OCI-LY1 (cell line): ENCODE measurements around the gene SUPT16H.

Experiments
- H2AFZ ChIP-seq: fragments of 200-600 bp; sonication (generic), shearing (Covaris generic); 2 replicates; pipeline ENCODE4 v1.6.0; 2014; ENCODE audit warnings: antibody characterized with exemption, mild to moderate bottlenecking, low read length
- H3F3A ChIP-seq: fragments of 200-600 bp; sonication (generic), shearing (Covaris generic); 2 replicates; pipeline ENCODE4 v1.6.0; 2014; ENCODE audit warnings: mild to moderate bottlenecking, antibody characterized with exemption, low read length, moderate library complexity; ENCODE audit not compliant: insufficient read depth
- H3K27ac ChIP-seq: fragments of 200-600 bp; sonication (generic); 2 replicates; pipeline ENCODE4 v1.5.1; 2014; ENCODE audit warnings: low read length, mixed run types, mild to moderate bottlenecking, low read depth; ENCODE audit not compliant: poor library complexity, severe bottlenecking
- H3K27me3 ChIP-seq: fragments of 200-600 bp; sonication (generic); 2 replicates; pipeline ENCODE4 v1.6.0; 2014; ENCODE audit warnings: antibody characterized with exemption, mild to moderate bottlenecking, low read length, moderate library complexity; ENCODE audit not compliant: insufficient read depth
- H3K36me3 ChIP-seq: fragments of 200-600 bp; sonication (generic); 2 replicates; pipeline ENCODE4 v1.6.1; 2014; ENCODE audit warnings: mild to moderate bottlenecking, antibody characterized with exemption, low read length, moderate library complexity, mixed read lengths; ENCODE audit not compliant: insufficient read depth
- H3K4me1 ChIP-seq: fragments of 200-600 bp; sonication (generic); 2 replicates; pipeline ENCODE4 v1.5.1; 2014; ENCODE audit warnings: mild to moderate bottlenecking, low read length, moderate library complexity; ENCODE audit not compliant: insufficient read depth, severe bottlenecking
- H3K4me2 ChIP-seq: fragments of 200-600 bp; sonication (generic), shearing (Covaris generic); 2 replicates; pipeline ENCODE4 v1.6.1; 2014; ENCODE audit warnings: low read length
- H3K4me3 ChIP-seq: fragments of 200-600 bp; sonication (generic); 2 replicates; pipeline ENCODE4 v1.5.1; 2014; ENCODE audit warnings: low read length, low read depth, mild to moderate bottlenecking, mixed read lengths; ENCODE audit not compliant: poor library complexity, severe bottlenecking
- H3K79me2 ChIP-seq: fragments of 200-600 bp; shearing (Covaris generic); 2 replicates; pipeline ENCODE4 v1.6.1; 2016; ENCODE audit warnings: mixed run types, low read length, mixed read lengths; ENCODE audit not compliant: insufficient read depth
- H3K9ac ChIP-seq: fragments of 200-600 bp; sonication (generic), shearing (Covaris generic); 2 replicates; pipeline ENCODE4 v1.6.1; 2014; ENCODE audit warnings: mild to moderate bottlenecking, low read length, mixed read lengths
- H3K9me2 ChIP-seq: fragments of 200-600 bp; sonication (generic), shearing (Covaris generic); 2 replicates; pipeline ENCODE4 v1.6.1; 2014; ENCODE audit warnings: low read depth, mild to moderate bottlenecking, low read length, mixed read lengths
- H3K9me3 ChIP-seq: fragments of 200-600 bp; shearing (Covaris generic); 2 replicates; pipeline ENCODE4 v1.6.1; 2014; ENCODE audit warnings: low read length, mixed read lengths
- H4K20me1 ChIP-seq: fragments of 200-600 bp; sonication (generic), shearing (Covaris generic); 2 replicates; pipeline ENCODE4 v1.6.0; 2016; ENCODE audit warnings: mild to moderate bottlenecking, low read length; ENCODE audit not compliant: insufficient read depth
- CTCF ChIP-seq: fragments of 200-600 bp; sonication (generic), shearing (Covaris generic); IDR thresholded peaks from 2 replicates; pipeline ENCODE4 v1.5.1; 2017; ENCODE audit warnings: mild to moderate bottlenecking, antibody characterized with exemption, low read length, moderate library complexity, mixed read lengths
- EZH2 ChIP-seq: fragments of 200-600 bp; sonication (generic), shearing (Covaris generic); IDR thresholded peaks from 2 replicates; pipeline ENCODE4 v1.8.0; 2017; ENCODE audit warnings: borderline replicate concordance, mixed run types, mild to moderate bottlenecking, antibody characterized with exemption, low read length, moderate library complexity, mixed read lengths

SUPT16H gene

GRCh38 chr14:21414137-21414631 lies 30.4 kb upstream of the SUPT16H start:
- Histone ChIP-seq H3F3A (no peaks in the 10 kb centered on the region), H3K79me2 (no peaks in the 10 kb centered on the region), H3K9ac (no peak overlapping the region), H3K27me3 (no peaks in the 10 kb centered on the region), H3K9me2 (no peaks in the 10 kb centered on the region), H3K9me3 (no peaks in the 10 kb centered on the region), H3K27ac (no peak overlapping the region), H3K36me3 (peaks cover 81% of the 10 kb centered on the region), H3K4me2 (no peak overlapping the region), H3K4me3 (no peak overlapping the region), H2AFZ (no peak overlapping the region), H4K20me1 (0 out of 2 replicates have a peak, but pooled peaks cover 3% of the 10 kb centered on the region), H3K4me1 (no peaks in the 10 kb centered on the region)
- TF ChIP-seq CTCF (no peak), EZH2 (no peak)

GRCh38 chr14:21408147-21408546 lies 24.3 kb upstream of the SUPT16H start:
- Histone ChIP-seq H3K36me3 (peaks cover 97% of the 10 kb centered on the region), H3K27ac (no peak overlapping the region), H3F3A (no peaks in the 10 kb centered on the region)

DNA sequence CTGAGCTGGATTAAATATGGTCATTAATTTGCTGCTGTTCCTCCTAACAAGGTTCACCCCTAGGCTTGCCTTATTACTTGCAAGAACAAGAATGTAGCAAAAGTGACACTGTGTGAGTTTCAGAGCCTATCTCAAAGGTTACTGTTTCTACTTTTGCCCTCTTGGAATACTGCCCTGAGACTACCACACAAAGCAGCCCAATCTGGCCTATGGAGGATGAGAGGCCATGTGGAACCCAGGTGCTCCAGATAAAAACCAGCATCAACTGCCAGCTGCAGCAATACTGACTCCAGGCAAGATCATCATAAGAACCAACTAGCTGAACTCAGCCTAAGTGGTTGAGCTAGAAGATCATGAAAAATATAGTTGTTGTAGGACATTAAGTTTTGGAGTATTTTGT lies 22.4 kb upstream of the SUPT16H start:
- no peak for TF ChIP-seq CTCF
- TF ChIP-seq EZH2 = no peak
- Histone ChIP-seq H3K4me2 (no peak overlapping the region), H4K20me1 (no peaks in the 10 kb centered on the region), H3K4me1 (no peaks in the 10 kb centered on the region), H3K27ac (no peak overlapping the region), H3K9ac (no peak overlapping the region), H3K4me3 (no peak overlapping the region), H3K79me2 (no peaks in the 10 kb centered on the region), H3K9me2 (no peaks in the 10 kb centered on the region), H3K36me3 (peaks cover 97% of the 10 kb centered on the region), H3K9me3 (no peaks in the 10 kb centered on the region), H2AFZ (no peak overlapping the region), H3K27me3 (no peaks in the 10 kb centered on the region), H3F3A (no peaks in the 10 kb centered on the region)

More at GRCh38 chr14:21408147-21408546, 24.3 kb upstream of the SUPT16H start:
- Histone ChIP-seq H2AFZ (no peak overlapping the region), H3K9me2 (no peaks in the 10 kb centered on the region), H3K79me2 (no peaks in the 10 kb centered on the region), H4K20me1 (no peaks in the 10 kb centered on the region), H3K27me3 (no peaks in the 10 kb centered on the region), H3K4me3 (no peak overlapping the region), H3K9ac (no peak overlapping the region), H3K4me2 (no peak overlapping the region), H3K4me1 (no peaks in the 10 kb centered on the region), H3K9me3 (no peaks in the 10 kb centered on the region)
- TF ChIP-seq CTCF (no peak), EZH2 (no peak)
